GM12878 (cell line): ENCODE data around the gene ZBTB21. TPM values are rescaled to one million over a fixed set of nuclear protein-coding genes. Genes with fewer than 3 reads are reported as not detected.

Source experiments
- ATAC-seq: fragments of 200-7000 bp; cut with Tn5 transposase; 3 replicates; pipeline ENCODE4 v1.9.1; 2020; ENCODE audit warnings: mild to moderate bottlenecking, moderate library complexity
- BruUV-seq: library from RNA; stranded (reverse); fragments of 400-500 nt; replicated peaks from 2 replicates; lab custom pipeline; 2021; lab: Mats Ljungman, UMichigan
- CTCF ChIA-PET: fragments of 300-600 bp; sonication (Branson Sonifier 250); formaldehyde crosslinking; extraction: SDS; loops from one replicate; lab custom pipeline; 2021; ENCODE audit warnings: inconsistent platforms; lab: Yijun Ruan, JAX
- POLR2A ChIA-PET: fragments of 350-600 bp; formaldehyde crosslinking; extraction: SDS; loops from one replicate; lab custom pipeline; 2021; ENCODE audit warnings: inconsistent platforms; lab: Charles Lee
- RAD21 ChIA-PET: fragments of 300-600 bp; sonication (Branson Sonifier 250); formaldehyde crosslinking; loops from one replicate; lab custom pipeline; 2023; ENCODE audit warnings: antibody characterized with exemption; ENCODE audit not compliant: unreplicated experiment; lab: Charles Lee
- SMC1A ChIA-PET: fragments of 300-600 bp; sonication (Branson Sonifier 250); formaldehyde crosslinking; loops from one replicate; lab custom pipeline; 2023; ENCODE audit not compliant: unreplicated experiment, uncharacterized antibody; lab: Charles Lee
- DNase-seq: peaks from one replicate; pipeline ENCODE4 v3.0.0-alpha.2; 2011; ENCODE audit warnings: low read depth, low spot score
- FAIRE-seq: peaks from 3 replicates; lab custom pipeline; 2011; peaks lifted over from hg19 to GRCh38; lab: Jason Lieb, UNC
- H2AFZ ChIP-seq: 2 replicates; pipeline ENCODE4 v1.6.0; 2011; ENCODE audit warnings: low read depth, low read length, control low read depth; ENCODE audit not compliant: control insufficient read depth
- H3K27ac ChIP-seq: 2 replicates; pipeline ENCODE4 v1.5.1; 2011; ENCODE audit warnings: control low read depth; ENCODE audit not compliant: control insufficient read depth, insufficient read depth
- H3K27me3 ChIP-seq, 2 experiments: replicated peaks in 1 of 2; 2 replicates each; pipeline versions ENCODE4 v1.6.0 to v1.6.1; 2011; ENCODE audit warnings: low read length in 1 of 2; ENCODE audit not compliant: control insufficient read depth in 2 of 2, insufficient read depth in 2 of 2
- H3K36me3 ChIP-seq, 2 experiments: 2 replicates each; pipeline ENCODE4 v1.5.1; 2011; ENCODE audit warnings: low read length in 1 of 2; ENCODE audit not compliant: control insufficient read depth in 2 of 2, insufficient read depth in 2 of 2
- H3K4me1 ChIP-seq: 2 replicates; pipeline ENCODE4 v1.6.1; 2011; ENCODE audit warnings: mild to moderate bottlenecking, low read length, moderate library complexity, mixed read lengths; ENCODE audit not compliant: control insufficient read depth, insufficient read depth
- H3K4me2 ChIP-seq: 2 replicates; pipeline ENCODE4 v1.6.0; 2011; ENCODE audit warnings: control low read depth; ENCODE audit not compliant: control insufficient read depth, insufficient read depth
- H3K4me3 ChIP-seq: fragments of 200-600 bp; sonication (generic); 2 replicates; pipeline ENCODE4 v1.5.1; 2016
- H3K79me2 ChIP-seq: 2 replicates; pipeline ENCODE4 v1.6.0; 2011; ENCODE audit warnings: low read length; ENCODE audit not compliant: control insufficient read depth, insufficient read depth
- H3K9ac ChIP-seq: 2 replicates; pipeline ENCODE4 v1.8.0; 2011; ENCODE audit warnings: low read length, control low read depth, mixed read lengths; ENCODE audit not compliant: control insufficient read depth, insufficient read depth
- H3K9me3 ChIP-seq: replicated peaks from 3 replicates; pipeline ENCODE4 v1.5.1; 2011; ENCODE audit warnings: mild to moderate bottlenecking, low read length; ENCODE audit not compliant: control insufficient read depth, insufficient read depth
- H4K20me1 ChIP-seq: 2 replicates; pipeline ENCODE4 v1.6.0; 2011; ENCODE audit not compliant: control insufficient read depth, insufficient read depth
- CBX5 ChIP-seq: sonication (generic); IDR thresholded peaks from 2 replicates; pipeline ENCODE4 v1.6.1; 2016; ENCODE audit warnings: low read depth, moderate library complexity, mild to moderate bottlenecking, inconsistent platforms
- ESRRA ChIP-seq: IDR thresholded peaks from 2 replicates; pipeline ENCODE4 v1.6.1; 2012; ENCODE audit warnings: mild to moderate bottlenecking, low read length, improper control_type of control experiment
- ETV6 ChIP-seq, 2 experiments: fragments of 450-650 bp in 1 of 2; IDR thresholded peaks in 1 of 2; conservative IDR thresholded peaks in 1 of 2; 2 replicates each; pipeline ENCODE4 v1.6.1; 2014; ENCODE audit warnings: antibody characterized with exemption in 1 of 2, borderline replicate concordance in 1 of 2, low read depth in 1 of 2, mild to moderate bottlenecking in 1 of 2, moderate library complexity in 1 of 2
- NBN ChIP-seq: fragments of 450-650 bp; IDR thresholded peaks from 2 replicates; pipeline ENCODE4 v1.6.1; 2016
- PAX8 ChIP-seq: fragments of 450-650 bp; IDR thresholded peaks from 2 replicates; pipeline ENCODE4 v1.6.1; 2017; ENCODE audit warnings: mild to moderate bottlenecking, moderate library complexity
- PBX3 ChIP-seq: IDR thresholded peaks from 2 replicates; pipeline ENCODE4 v1.6.1; 2011; ENCODE audit warnings: mild to moderate bottlenecking, low read depth, low read length, moderate library complexity; ENCODE audit not compliant: insufficient replicate concordance
- SIN3A ChIP-seq: IDR thresholded peaks from 2 replicates; pipeline ENCODE4 v1.6.1; 2012; ENCODE audit warnings: low read depth, low read length, improper control_type of control experiment
- TAF1 ChIP-seq: IDR thresholded peaks from 2 replicates; pipeline ENCODE4 v1.6.1; 2011; ENCODE audit warnings: mild to moderate bottlenecking, low read depth, low read length, borderline replicate concordance
- WRNIP1 ChIP-seq: IDR thresholded peaks from 2 replicates; pipeline ENCODE4 v1.6.1; 2011; ENCODE audit warnings: low read depth, low read length, improper control_type of control experiment, borderline replicate concordance
- ZNF217 ChIP-seq: fragments of 450-650 bp; IDR thresholded peaks from 2 replicates; pipeline ENCODE4 v1.6.1; 2017; ENCODE audit warnings: antibody characterized with exemption, mild to moderate bottlenecking
- WGBS: methylation state at CpG from one replicate; pipeline ENCODE4 v1.1.6; 2016; ENCODE audit warnings: low lambda C conversion rate; ENCODE audit not compliant: insufficient replicate concordance, insufficient coverage; ENCODE audit errors: missing lambda C conversion rate; 5-methylcytosine and 5-hydroxymethylcytosine counted together
- in situ Hi-C: fragments of 300-500 bp; cut with MboI; formaldehyde crosslinking; loops from 9 replicates; pipeline ENCODE4 v1.14.3; 2018; ENCODE audit warnings: mixed read lengths
- intact Hi-C: fragments of 100-400 bp; cut with micrococcal nuclease; formaldehyde crosslinking; loops from one replicate; pipeline ENCODE4 v1.14.2; 2022; ENCODE audit not compliant: unreplicated experiment
- polyA plus RNA-seq, 11 experiments: library from polyadenylated mRNA; depleted of rRNA in 4 of 11; unstranded in 6 of 11; stranded (reverse) in 5 of 11; fragments of >200 nt; fragmentation: Nextera tagmentation in 4 of 11; fragmentation: Illumina TruSeq in 1 of 11; extraction: Ambion mirVana in 4 of 11; extraction: Trizol in 1 of 11; gene quantifications; 1 replicate in 1 of 11; 2 replicates in 10 of 11; pipeline versions ENCODE4 v1.2.1 to v1.2.3, GENCODE V29; 2011 to 2016; ENCODE audit warnings: inconsistent platforms in 2 of 11, missing spikeins in 2 of 11, low read depth in 1 of 11
- total RNA-seq, 4 experiments: library from RNA; depleted of rRNA in 3 of 4; stranded (reverse); fragments of >200 nt in 3 of 4; fragmentation: Illumina TruSeq in 1 of 4; extraction: Trizol in 1 of 4; gene quantifications; 2 replicates each; pipeline versions ENCODE4 v1.2.1 to v1.2.3, GENCODE V29; 2013 to 2021
- TF ChIP-seq, protein P1 (sequence below): fragments of 450-650 bp; IDR thresholded peaks from 2 replicates; pipeline ENCODE4 v1.6.1; 2017; ENCODE audit warnings: mild to moderate bottlenecking
- TF ChIP-seq, protein P2 (sequence below): fragments of 450-650 bp; IDR thresholded peaks from 2 replicates; pipeline ENCODE4 v1.6.1; 2016; ENCODE audit warnings: mild to moderate bottlenecking, moderate library complexity, borderline replicate concordance
- TF ChIP-seq, protein P3 (sequence below): fragments of 450-650 bp; IDR thresholded peaks from 2 replicates; pipeline ENCODE4 v1.6.1; 2017; ENCODE audit warnings: mild to moderate bottlenecking, low read depth, inconsistent platforms; ENCODE audit not compliant: poor library complexity, severe bottlenecking

ZBTB21 gene
- total and polyA plus RNA-seq, 10 of the 15 experiments (the other 5 are each of a cell fraction or from before 2014, with no cell fraction given), result 1.8 to 21.6 (median 10.6) TPM

DNA sequence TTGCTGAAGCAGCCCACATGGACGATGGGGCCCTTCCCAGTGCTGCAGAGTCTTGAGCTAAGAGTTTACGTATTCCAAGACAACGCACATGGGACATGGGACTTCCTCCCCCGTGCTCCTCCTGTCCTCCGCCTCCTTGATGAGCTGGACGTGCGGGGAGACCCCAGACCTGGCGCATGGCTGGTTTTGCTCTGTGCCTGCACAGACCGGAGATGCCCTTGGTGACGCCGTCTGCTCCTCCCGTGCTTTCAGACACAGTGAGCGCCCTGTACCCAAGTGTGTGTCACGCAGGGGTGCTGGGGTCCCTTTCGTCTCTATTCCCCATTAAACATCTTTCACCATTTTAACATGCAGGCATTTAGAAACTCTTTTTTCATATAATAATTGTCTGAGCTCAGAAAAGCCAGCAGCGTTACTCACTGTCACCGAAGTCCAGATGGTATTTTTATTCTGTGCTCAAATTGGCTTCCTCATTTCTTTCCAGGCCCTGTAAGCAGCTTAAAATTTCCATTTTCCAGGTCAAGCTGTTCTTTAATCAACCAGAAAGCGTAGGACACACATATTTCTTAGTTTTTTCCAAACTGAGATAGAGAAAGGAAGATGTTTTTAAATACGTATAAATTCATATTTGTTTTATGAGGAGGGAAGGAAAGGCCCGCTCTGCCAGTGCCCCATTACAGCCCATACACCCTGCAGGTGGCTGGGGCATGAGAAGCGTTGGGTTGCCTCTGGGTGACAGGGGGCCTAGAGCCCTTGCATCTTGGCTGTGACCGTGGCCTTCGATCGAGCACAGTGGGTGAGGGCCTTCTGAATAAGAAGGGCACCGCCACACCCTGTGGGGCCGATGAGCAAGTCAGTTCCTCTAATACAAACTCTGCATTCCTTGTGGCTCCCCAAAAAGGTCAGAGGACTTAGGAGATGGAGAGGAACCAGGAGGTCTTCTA is 17.9 kb upstream of the ZBTB21 start:
- 77% methylated on average over 26 of the region's 26 CpGs for WGBS
- H3K27ac ChIP-seq, result no peak overlapping the region
- ChIA-PET SMC1A (no interaction called here), CTCF (no interaction called here), POLR2A (no interaction called here), RAD21 (interaction anchor here (0.6 kb wide), 1 partner anchor 17 kb away, joined by 4 read pairs; no protein-coding TSS in a partner anchor)
- no peaks in the 10 kb centered on the region; a peak in 1 of 4 replicates for H3K27me3 ChIP-seq
- no peak overlapping the region for H3K4me3 ChIP-seq
- no peak for FAIRE-seq
- in situ Hi-C loops, result no loop called here
- no peaks in the 10 kb centered on the region for H3K36me3 ChIP-seq
- intact Hi-C loops, result no loop called here
- ATAC-seq, result no peak
- H3K79me2 ChIP-seq, result no peaks in the 10 kb centered on the region
- DNase-seq, result no peak
- no peak overlapping the region for H2AFZ ChIP-seq
- no peak overlapping the region for H3K9ac ChIP-seq
- no TSS peak for BruUV-seq
- H4K20me1 ChIP-seq, result no peaks in the 10 kb centered on the region
- H3K9me3 ChIP-seq, result no peaks in the 10 kb centered on the region
- H3K4me1 ChIP-seq, result peaks cover 13% of the 10 kb centered on the region
- no peak overlapping the region for H3K4me2 ChIP-seq
- TF ChIP-seq WRNIP1, result no peak
- no peak for TF ChIP-seq ZNF217
- TF ChIP-seq CBX5, result no peak
- TF ChIP-seq, protein P1, sequence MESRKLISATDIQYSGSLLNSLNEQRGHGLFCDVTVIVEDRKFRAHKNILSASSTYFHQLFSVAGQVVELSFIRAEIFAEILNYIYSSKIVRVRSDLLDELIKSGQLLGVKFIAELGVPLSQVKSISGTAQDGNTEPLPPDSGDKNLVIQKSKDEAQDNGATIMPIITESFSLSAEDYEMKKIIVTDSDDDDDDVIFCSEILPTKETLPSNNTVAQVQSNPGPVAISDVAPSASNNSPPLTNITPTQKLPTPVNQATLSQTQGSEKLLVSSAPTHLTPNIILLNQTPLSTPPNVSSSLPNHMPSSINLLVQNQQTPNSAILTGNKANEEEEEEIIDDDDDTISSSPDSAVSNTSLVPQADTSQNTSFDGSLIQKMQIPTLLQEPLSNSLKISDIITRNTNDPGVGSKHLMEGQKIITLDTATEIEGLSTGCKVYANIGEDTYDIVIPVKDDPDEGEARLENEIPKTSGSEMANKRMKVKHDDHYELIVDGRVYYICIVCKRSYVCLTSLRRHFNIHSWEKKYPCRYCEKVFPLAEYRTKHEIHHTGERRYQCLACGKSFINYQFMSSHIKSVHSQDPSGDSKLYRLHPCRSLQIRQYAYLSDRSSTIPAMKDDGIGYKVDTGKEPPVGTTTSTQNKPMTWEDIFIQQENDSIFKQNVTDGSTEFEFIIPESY, result no peak
- TF ChIP-seq, protein P2, sequence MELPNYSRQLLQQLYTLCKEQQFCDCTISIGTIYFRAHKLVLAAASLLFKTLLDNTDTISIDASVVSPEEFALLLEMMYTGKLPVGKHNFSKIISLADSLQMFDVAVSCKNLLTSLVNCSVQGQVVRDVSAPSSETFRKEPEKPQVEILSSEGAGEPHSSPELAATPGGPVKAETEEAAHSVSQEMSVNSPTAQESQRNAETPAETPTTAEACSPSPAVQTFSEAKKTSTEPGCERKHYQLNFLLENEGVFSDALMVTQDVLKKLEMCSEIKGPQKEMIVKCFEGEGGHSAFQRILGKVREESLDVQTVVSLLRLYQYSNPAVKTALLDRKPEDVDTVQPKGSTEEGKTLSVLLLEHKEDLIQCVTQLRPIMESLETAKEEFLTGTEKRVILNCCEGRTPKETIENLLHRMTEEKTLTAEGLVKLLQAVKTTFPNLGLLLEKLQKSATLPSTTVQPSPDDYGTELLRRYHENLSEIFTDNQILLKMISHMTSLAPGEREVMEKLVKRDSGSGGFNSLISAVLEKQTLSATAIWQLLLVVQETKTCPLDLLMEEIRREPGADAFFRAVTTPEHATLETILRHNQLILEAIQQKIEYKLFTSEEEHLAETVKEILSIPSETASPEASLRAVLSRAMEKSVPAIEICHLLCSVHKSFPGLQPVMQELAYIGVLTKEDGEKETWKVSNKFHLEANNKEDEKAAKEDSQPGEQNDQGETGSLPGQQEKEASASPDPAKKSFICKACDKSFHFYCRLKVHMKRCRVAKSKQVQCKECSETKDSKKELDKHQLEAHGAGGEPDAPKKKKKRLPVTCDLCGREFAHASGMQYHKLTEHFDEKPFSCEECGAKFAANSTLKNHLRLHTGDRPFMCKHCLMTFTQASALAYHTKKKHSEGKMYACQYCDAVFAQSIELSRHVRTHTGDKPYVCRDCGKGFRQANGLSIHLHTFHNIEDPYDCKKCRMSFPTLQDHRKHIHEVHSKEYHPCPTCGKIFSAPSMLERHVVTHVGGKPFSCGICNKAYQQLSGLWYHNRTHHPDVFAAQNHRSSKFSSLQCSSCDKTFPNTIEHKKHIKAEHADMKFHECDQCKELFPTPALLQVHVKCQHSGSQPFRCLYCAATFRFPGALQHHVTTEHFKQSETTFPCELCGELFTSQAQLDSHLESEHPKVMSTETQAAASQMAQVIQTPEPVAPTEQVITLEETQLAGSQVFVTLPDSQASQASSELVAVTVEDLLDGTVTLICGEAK, result no peak
- TF ChIP-seq NBN, result no peak
- TF ChIP-seq, protein P3, sequence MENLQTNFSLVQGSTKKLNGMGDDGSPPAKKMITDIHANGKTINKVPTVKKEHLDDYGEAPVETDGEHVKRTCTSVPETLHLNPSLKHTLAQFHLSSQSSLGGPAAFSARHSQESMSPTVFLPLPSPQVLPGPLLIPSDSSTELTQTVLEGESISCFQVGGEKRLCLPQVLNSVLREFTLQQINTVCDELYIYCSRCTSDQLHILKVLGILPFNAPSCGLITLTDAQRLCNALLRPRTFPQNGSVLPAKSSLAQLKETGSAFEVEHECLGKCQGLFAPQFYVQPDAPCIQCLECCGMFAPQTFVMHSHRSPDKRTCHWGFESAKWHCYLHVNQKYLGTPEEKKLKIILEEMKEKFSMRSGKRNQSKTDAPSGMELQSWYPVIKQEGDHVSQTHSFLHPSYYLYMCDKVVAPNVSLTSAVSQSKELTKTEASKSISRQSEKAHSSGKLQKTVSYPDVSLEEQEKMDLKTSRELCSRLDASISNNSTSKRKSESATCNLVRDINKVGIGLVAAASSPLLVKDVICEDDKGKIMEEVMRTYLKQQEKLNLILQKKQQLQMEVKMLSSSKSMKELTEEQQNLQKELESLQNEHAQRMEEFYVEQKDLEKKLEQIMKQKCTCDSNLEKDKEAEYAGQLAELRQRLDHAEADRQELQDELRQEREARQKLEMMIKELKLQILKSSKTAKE, result no peak
- TF ChIP-seq PBX3, result no peak
- TF ChIP-seq PAX8, result no peak
- TF ChIP-seq TAF1, result no peak
- TF ChIP-seq ESRRA, result no peak
- no peak for TF ChIP-seq SIN3A
- TF ChIP-seq ETV6 (conservative IDR thresholded peaks at IDR 0.05 in 1 of 2, IDR thresholded peaks at IDR 0.05 in 1 of 2; ENCODE audit: borderline replicate concordance in 1 of 2, low read depth in 1 of 2), result no peak
